Measurements from ENCODE around the gene CAPG.

Gene CAPG

GRCh38 chr2:85438201-85439024 is 28.2 kb upstream of the CAPG start:
- peak in 8 of 14 donors; percentile 37 to 79 (median 59) for DNase-seq

GRCh38 chr2:85437488-85438200 is 27.5 kb upstream of the CAPG start:
- peak in 13 of 14 donors; percentile 68 to 96 (median 88) for DNase-seq

DNA sequence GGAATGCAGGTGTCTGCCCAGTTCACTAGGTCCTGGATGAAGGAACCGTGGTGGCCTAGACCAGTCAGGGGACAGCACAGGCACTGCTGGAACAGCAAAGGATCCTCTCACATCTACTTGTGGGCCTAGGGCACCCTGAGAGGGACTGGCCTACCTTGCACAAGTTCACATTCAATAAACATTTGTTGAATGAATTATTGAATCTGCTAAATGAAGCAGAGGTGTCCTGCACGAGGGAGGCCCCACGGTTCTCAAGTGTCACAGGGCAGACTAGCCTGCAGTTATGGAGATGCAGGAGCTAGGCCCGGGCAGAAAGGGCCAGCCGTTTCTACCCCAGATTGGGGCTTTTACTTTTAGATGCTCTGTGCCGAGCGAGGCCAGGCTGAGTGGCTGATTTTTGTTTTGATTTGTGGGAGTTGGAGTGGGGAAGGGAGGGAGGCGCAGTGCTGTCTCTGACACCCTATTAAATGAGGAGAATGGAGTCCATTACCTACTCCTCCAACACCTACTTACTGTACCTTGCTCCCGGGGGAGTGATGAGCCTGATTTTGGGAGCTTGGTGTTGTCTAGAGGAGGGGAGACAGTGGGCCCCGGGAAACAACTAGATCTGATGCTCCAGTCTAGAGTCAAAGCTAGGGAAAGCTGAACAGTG is 26.8 kb upstream of the CAPG start:
- DNase-seq: peak in 4 of 14 donors; percentile 23 to 64 (median 57)

- peak in 1 of 14 donors; percentile 14 for DNase-seq
Measured at GRCh38 chr2:85435981-85436835, 26.0 kb upstream of the CAPG start.

GRCh38 chr2:85435220-85435958 is 25.2 kb upstream of the CAPG start:
- peak in 3 of 14 donors; percentile 9 to 36 (median 14) for DNase-seq

GRCh38 chr2:85434696-85435095 is 24.5 kb upstream of the CAPG start:
- peak in 1 of 14 donors; percentile 31 for DNase-seq

GRCh38 chr2:85433511-85434089 is 23.4 kb upstream of the CAPG start:
- peak in 13 of 14 donors; percentile 41 to 91 (median 77) for DNase-seq

GRCh38 chr2:85431570-85432205 is 21.5 kb upstream of the CAPG start:
- DNase-seq: peak in 2 of 14 donors; percentile 16 to 73

- DNase-seq: peak in 12 of 14 donors; percentile 37 to 95 (median 78)
Measured at GRCh38 chr2:85430752-85431569, 20.8 kb upstream of the CAPG start.

DNA sequence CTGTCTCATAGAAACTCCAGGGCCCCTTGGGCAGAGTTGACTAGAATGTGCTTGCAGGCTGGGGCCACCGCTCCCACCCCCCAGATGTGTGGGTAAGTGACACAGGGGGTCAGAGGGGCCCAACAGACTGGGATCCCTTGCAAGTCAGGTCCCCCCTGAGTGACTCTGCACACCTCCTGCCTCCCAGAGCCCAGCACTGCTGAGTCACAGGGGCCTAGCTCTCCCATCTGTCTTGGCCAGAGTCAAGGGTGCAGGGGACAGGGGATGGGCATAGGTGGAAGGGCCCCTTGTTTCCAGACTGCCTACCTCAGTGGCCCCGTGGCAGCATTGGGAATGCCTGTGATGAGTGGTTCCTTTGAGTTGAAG is 19.7 kb upstream of the CAPG start:
- DNase-seq: peak in 2 of 14 donors; percentile 41 to 44

GRCh38 chr2:85429213-85429923 is 19.2 kb upstream of the CAPG start:
- peak in 1 of 14 donors; percentile 41 for DNase-seq

DNA sequence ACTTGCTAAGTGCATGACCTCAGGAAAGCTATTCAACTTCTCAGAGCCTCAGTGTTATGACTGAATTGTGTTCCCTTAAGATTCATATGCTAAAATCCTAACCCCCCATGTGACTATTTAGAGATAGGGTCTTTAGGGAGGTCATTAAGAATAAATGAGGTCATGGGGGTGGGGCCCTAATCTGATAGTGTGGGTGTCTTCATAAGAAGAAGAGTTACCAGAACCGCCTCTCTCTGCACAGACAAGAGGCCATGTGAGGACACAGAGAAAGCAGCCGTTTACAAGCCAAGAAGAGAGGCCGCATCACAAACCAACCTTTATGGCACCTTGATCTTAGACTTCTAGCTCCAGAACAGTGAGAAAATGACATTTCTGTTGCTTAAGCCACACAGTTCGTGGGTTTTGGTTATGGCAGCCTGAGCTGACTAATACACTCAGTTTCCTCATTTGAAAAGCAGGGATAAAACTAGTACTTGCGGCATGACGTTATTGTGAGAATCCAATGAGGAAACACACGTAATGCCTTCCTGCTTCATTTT is 18.2 kb upstream of the CAPG start:
- no peak for DNase-seq

GRCh38 chr2:85427300-85427835 is 17.2 kb upstream of the CAPG start:
- DNase-seq: no peak

DNA sequence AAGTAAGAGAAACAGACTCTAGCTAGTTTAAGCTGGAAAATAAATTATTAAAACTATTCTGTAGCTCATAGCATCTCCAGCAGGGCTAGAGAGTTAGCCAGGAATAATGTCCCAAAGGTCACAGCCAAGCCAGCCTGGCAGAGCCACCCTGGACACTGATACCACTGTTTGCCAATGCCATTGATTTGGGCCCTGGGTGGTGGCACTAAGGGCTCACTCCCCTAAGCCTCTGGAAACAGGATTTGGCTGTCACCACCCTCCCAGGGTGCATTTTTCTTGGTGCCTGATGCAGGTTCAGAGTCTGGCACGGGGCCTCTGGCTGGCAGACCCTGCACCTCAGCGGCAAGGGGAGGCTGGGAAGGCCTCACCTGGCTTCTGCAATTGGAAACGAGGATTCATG is 15.4 kb upstream of the CAPG start:
- no peak for DNase-seq

- DNase-seq: no peak
Measured at GRCh38 chr2:85423525-85423924, 13.4 kb upstream of the CAPG start.

- no peak for DNase-seq
Measured at GRCh38 chr2:85422072-85422457, 11.9 kb upstream of the CAPG start.

DNA sequence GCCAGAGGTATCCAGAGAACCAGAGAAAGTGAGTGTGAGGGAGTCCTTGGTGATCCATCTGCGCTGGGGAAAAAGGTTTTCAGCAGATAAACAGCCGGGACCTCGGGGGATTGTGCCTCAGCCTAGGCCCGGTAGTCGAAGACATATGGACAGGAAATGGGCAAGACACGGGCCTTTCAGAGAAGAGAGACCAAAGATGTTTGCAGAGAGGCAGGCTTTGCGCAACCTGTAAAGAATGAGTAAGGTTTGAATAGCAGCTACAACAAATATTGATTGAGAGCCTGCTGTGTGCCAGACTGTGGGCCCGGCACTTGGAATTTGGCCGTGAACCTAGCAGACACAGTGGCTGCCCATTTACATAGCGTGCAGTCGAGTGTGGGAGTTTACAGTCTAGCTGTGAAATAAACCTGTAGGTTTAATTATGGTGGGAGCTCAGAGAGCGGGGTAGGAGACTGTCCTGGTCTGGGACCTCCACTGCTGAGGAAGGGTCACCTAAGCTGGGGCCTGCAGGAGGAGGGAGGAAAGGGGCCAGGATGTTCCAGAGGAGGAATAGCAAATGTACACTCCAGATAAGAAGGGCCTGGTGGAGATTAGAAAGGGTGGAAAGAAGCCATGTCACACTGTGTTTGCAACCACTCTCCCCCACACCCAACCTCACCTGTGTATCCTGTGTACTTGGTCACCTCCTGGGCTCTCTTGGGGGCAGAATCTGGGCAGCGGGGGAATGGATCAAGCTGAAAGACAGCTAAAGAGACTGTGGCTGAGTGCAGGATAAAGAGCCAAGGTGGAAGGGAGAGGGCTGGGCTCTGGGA is 11.3 kb upstream of the CAPG start:
- DNase-seq: peak in 4 of 14 donors; percentile 29 to 68 (median 62)

All from C1 segment of cervical spinal cord (tissue), 14 donors.